ENCODE measurements around the gene ITIH3. TPM values are rescaled to one million over a fixed set of nuclear protein-coding genes. Genes with fewer than 3 reads are reported as not detected.

Gene ITIH3
- total RNA-seq, 1 donor from 2014 or later, result 2.1 TPM

Small RNA genes within 50 kb of the gene (small RNA-seq; reads per million reads assigned to genes)
- not detected for gene MIR8064
- not detected for gene MUSTN1

Other genes with a start within 250 kb of the ITIH3 start
- 62.6 TPM for gene PBRM1, start 108.9 kb upstream of the ITIH3 start, total RNA-seq
- 45.4 TPM for gene GNL3, start 108.8 kb upstream of the ITIH3 start, total RNA-seq
- 61.1 TPM for gene GLT8D1, start 89.0 kb upstream of the ITIH3 start, total RNA-seq
- 43.3 TPM for gene SPCS1, start 88.7 kb upstream of the ITIH3 start, total RNA-seq
- 11.5 TPM for gene NEK4, start 23.9 kb upstream of the ITIH3 start, total RNA-seq
- gene ITIH1, start 17.2 kb upstream of the ITIH3 start, total RNA-seq, result under 0.01 TPM
- 4.2 TPM for gene ITIH4, start 35.9 kb downstream of the ITIH3 start, total RNA-seq
- gene MUSTN1, start 40.2 kb downstream of the ITIH3 start, total RNA-seq, result 35.5 TPM
- 8.9 TPM for gene STIMATE, start 102.8 kb downstream of the ITIH3 start, total RNA-seq

Measured in skeletal muscle tissue (tissue), 2 donors.